Subcutaneous abdominal adipose tissue (tissue), 5 donors: Measurements from ENCODE around the gene B3GAT3.

Experiments
- H3K27ac ChIP-seq: one replicate; pipeline ENCODE4 v1.7.0; 2013; ENCODE audit warnings: low read depth, mild to moderate bottlenecking, inconsistent platforms, low read length, moderate library complexity
- H3K27me3 ChIP-seq, 5 donors: one replicate each; pipeline ENCODE4 v1.7.0; 2013; ENCODE audit warnings: low read length in 5 of 5, inconsistent platforms in 1 of 5; ENCODE audit not compliant: control insufficient read depth in 5 of 5, insufficient read depth in 4 of 5
- H3K36me3 ChIP-seq, 5 donors: one replicate each; pipeline ENCODE4 v1.7.0; 2013; ENCODE audit warnings: low read length in 5 of 5; ENCODE audit not compliant: control insufficient read depth in 5 of 5, insufficient read depth in 5 of 5
- H3K4me1 ChIP-seq, 5 donors: one replicate each; pipeline ENCODE4 v1.7.0; 2013; ENCODE audit warnings: low read length in 5 of 5, mild to moderate bottlenecking in 3 of 5, moderate library complexity in 1 of 5; ENCODE audit not compliant: control insufficient read depth in 5 of 5, insufficient read depth in 5 of 5
- H3K4me3 ChIP-seq, 5 donors: one replicate each; pipeline ENCODE4 v1.7.0; 2013; ENCODE audit warnings: low read length in 5 of 5, low read depth in 1 of 5
- H3K9ac ChIP-seq, 5 donors: one replicate each; pipeline ENCODE4 v1.7.0; 2013; ENCODE audit warnings: low read length in 5 of 5, mild to moderate bottlenecking in 4 of 5, moderate library complexity in 3 of 5
- H3K9me3 ChIP-seq, 5 donors: one replicate each; pipeline ENCODE4 v1.7.0; 2013; ENCODE audit warnings: low read length in 5 of 5; ENCODE audit not compliant: control insufficient read depth in 5 of 5
- donor health status: healthy.
- donor health status: healthy.
- donor health status: healthy.
- donor health status: healthy.
- donor health status: healthy.

Gene B3GAT3

GRCh38 chr11:62614275-62614674 lies 7.5 kb downstream of the B3GAT3 start:
- Histone ChIP-seq H3K27me3 (no peaks in the 10 kb centered on the region), H3K9me3 (no peaks in the 10 kb centered on the region), H3K36me3 (peaks cover 0 to 38% (median 31%) of the 10 kb centered on the region in 5 donors), H3K27ac (peak overlapping the region; percentile 93), H3K4me1 (peaks cover 5 to 37% (median 27%) of the 10 kb centered on the region in 5 donors), H3K4me3 (no peak overlapping the region), H3K9ac (peak overlapping the region in 1 of 5 donors; percentile 66)

GRCh38 chr11:62613291-62613778 lies 8.5 kb downstream of the B3GAT3 start:
- H3K4me1 ChIP-seq = peaks cover 5 to 37% (median 27%) of the 10 kb centered on the region in 5 donors
- peaks cover 0 to 47% (median 35%) of the 10 kb centered on the region in 5 donors for H3K36me3 ChIP-seq
- H3K27me3 ChIP-seq = no peaks in the 10 kb centered on the region
- no peaks in the 10 kb centered on the region for H3K9me3 ChIP-seq
- H3K27ac ChIP-seq = peak overlapping the region; percentile 93
- peak overlapping the region in 4 of 5 donors; percentile 19 to 87 (median 50) for H3K4me3 ChIP-seq
- peak overlapping the region in 4 of 5 donors; percentile 42 to 90 (median 64) for H3K9ac ChIP-seq

- no peaks in the 10 kb centered on the region for H3K9me3 ChIP-seq
- H3K4me3 ChIP-seq = peak within 1 kb of the TSS; percentile 78 to 92 (median 87)
- H3K27me3 ChIP-seq = no peaks in the 10 kb centered on the region
- peaks cover 5 to 44% (median 30%) of the 10 kb centered on the region in 5 donors for H3K4me1 ChIP-seq
- peaks cover 0 to 54% (median 39%) of the 10 kb centered on the region in 5 donors for H3K36me3 ChIP-seq
- H3K9ac ChIP-seq = peak within 1 kb of the TSS; percentile 81 to 99 (median 90)
- H3K27ac ChIP-seq = peak within 1 kb of the TSS; percentile 93
These were observed 9.2 kb downstream of the B3GAT3 start, which contains the start of the genes EML3 and ROM1 for GRCh38 chr11:62612366-62613290. EML3 (minus strand) TSS chr11:62612775; CDS start chr11:62612457, 318 bp downstream. ROM1 (plus strand) TSS chr11:62613257; CDS start chr11:62613282, 25 bp downstream.

GRCh38 chr11:62611705-62612365 lies 10.0 kb downstream of the B3GAT3 start:
- peaks cover 5 to 52% (median 30%) of the 10 kb centered on the region in 5 donors for H3K4me1 ChIP-seq
- H3K27ac ChIP-seq = peak overlapping the region; percentile 93
- no peaks in the 10 kb centered on the region for H3K9me3 ChIP-seq
- H3K4me3 ChIP-seq = peak overlapping the region; percentile 78 to 92 (median 87)
- peaks cover 0 to 53% (median 37%) of the 10 kb centered on the region in 5 donors for H3K36me3 ChIP-seq
- peak overlapping the region; percentile 81 to 99 (median 90) for H3K9ac ChIP-seq
- no peaks in the 10 kb centered on the region for H3K27me3 ChIP-seq

- Histone ChIP-seq H3K4me1 (peaks cover 5 to 53% (median 30%) of the 10 kb centered on the region in 5 donors), H3K27ac (peak overlapping the region; percentile 93), H3K27me3 (no peaks in the 10 kb centered on the region), H3K9me3 (no peaks in the 10 kb centered on the region), H3K4me3 (peak overlapping the region; percentile 78 to 92 (median 87)), H3K9ac (peak overlapping the region; percentile 81 to 99 (median 90)), H3K36me3 (peaks cover 0 to 50% (median 35%) of the 10 kb centered on the region in 5 donors)
These were observed 10.7 kb downstream of the B3GAT3 start for GRCh38 chr11:62610814-62611704.

- no peaks in the 10 kb centered on the region for H3K9me3 ChIP-seq
- H3K4me1 ChIP-seq = peaks cover 5 to 53% (median 31%) of the 10 kb centered on the region in 5 donors
- no peak overlapping the region for H3K27ac ChIP-seq
- peak overlapping the region in 2 of 5 donors; percentile 26 to 99 for H3K9ac ChIP-seq
- H3K4me3 ChIP-seq = no peak overlapping the region
- H3K27me3 ChIP-seq = no peaks in the 10 kb centered on the region
- peaks cover 0 to 51% (median 37%) of the 10 kb centered on the region in 5 donors for H3K36me3 ChIP-seq
These were observed 11.4 kb downstream of the B3GAT3 start for GRCh38 chr11:62610403-62610802.

- Histone ChIP-seq H3K9ac (no peak overlapping the region), H3K27ac (peak overlapping the region; percentile 78), H3K9me3 (no peaks in the 10 kb centered on the region), H3K27me3 (no peaks in the 10 kb centered on the region), H3K36me3 (peaks cover 0 to 56% (median 44%) of the 10 kb centered on the region in 5 donors), H3K4me1 (peaks cover 5 to 69% (median 47%) of the 10 kb centered on the region in 5 donors), H3K4me3 (no peak overlapping the region)
These were observed 13.0 kb downstream of the B3GAT3 start for GRCh38 chr11:62608776-62609175.

GRCh38 chr11:62607714-62608113 lies 14.1 kb downstream of the B3GAT3 start:
- Histone ChIP-seq H3K4me3 (no peak overlapping the region), H3K27me3 (no peaks in the 10 kb centered on the region), H3K9me3 (no peaks in the 10 kb centered on the region), H3K9ac (peak overlapping the region in 1 of 5 donors; percentile 25), H3K36me3 (peaks cover 0 to 59% (median 44%) of the 10 kb centered on the region in 5 donors), H3K4me1 (peaks cover 10 to 69% (median 50%) of the 10 kb centered on the region in 5 donors), H3K27ac (peak overlapping the region; percentile 78)

- Histone ChIP-seq H3K27ac (no peak overlapping the region), H3K4me3 (no peak overlapping the region), H3K4me1 (peaks cover 5 to 67% (median 47%) of the 10 kb centered on the region in 5 donors), H3K36me3 (peaks cover 0 to 59% (median 44%) of the 10 kb centered on the region in 5 donors), H3K9ac (no peak overlapping the region), H3K9me3 (no peaks in the 10 kb centered on the region), H3K27me3 (no peaks in the 10 kb centered on the region)
These were observed 15.9 kb downstream of the B3GAT3 start for GRCh38 chr11:62605902-62606301.
